Esophagus muscularis mucosa (tissue), 4 donors: Measurements from ENCODE around the gene DLX6.

Experiments
- EP300 ChIP-seq: sonication (generic); formaldehyde crosslinking; IDR thresholded peaks from one replicate; pipeline ENCODE4 v1.6.1; 2017; ENCODE audit warnings: antibody characterized with exemption
- POLR2A ChIP-seq: fragments of 450-650 bp; IDR thresholded peaks from one replicate; pipeline ENCODE4 v1.6.1; 2017; ENCODE audit warnings: antibody characterized with exemption, moderate library complexity, mild to moderate bottlenecking, low read depth
- POLR2AphosphoS5 ChIP-seq, 2 donors: sonication (generic); formaldehyde crosslinking; IDR thresholded peaks; one replicate each; pipeline ENCODE4 v1.6.1; 2017; ENCODE audit warnings: antibody characterized with exemption in 2 of 2
- TF ChIP-seq, protein P1 (sequence below), 3 experiments: fragments of 200-600 bp in 2 of 3; fragments of 450-650 bp in 1 of 3; sonication (generic) in 2 of 3; IDR thresholded peaks; one replicate each; pipeline ENCODE4 v1.5.1; 2017 to 2019; ENCODE audit warnings: antibody characterized with exemption in 3 of 3, mild to moderate bottlenecking in 2 of 3, moderate library complexity in 1 of 3

DNA sequence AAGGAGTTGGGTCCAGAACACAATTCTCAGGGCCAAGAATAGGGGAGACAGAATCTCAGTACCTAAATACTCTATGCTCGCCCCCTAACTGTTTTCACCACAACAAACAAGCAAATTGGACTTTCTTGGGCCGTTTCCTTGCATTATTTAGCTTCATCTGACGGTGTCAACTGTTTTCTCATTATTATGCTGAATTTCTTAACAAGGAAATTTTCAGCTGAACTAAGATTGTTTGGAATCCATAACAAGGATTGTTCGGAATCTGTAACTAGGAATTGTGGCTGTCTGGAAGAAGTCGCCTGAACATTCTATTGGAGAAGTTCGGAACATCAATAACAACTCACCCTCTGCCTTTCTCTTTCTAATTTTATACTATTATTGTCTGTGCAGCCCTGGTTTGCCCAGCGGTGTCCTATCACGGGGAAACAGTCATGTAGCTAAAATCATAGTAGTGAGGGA is 15.5 kb upstream of the DLX6 start:
- TF ChIP-seq, protein P1, sequence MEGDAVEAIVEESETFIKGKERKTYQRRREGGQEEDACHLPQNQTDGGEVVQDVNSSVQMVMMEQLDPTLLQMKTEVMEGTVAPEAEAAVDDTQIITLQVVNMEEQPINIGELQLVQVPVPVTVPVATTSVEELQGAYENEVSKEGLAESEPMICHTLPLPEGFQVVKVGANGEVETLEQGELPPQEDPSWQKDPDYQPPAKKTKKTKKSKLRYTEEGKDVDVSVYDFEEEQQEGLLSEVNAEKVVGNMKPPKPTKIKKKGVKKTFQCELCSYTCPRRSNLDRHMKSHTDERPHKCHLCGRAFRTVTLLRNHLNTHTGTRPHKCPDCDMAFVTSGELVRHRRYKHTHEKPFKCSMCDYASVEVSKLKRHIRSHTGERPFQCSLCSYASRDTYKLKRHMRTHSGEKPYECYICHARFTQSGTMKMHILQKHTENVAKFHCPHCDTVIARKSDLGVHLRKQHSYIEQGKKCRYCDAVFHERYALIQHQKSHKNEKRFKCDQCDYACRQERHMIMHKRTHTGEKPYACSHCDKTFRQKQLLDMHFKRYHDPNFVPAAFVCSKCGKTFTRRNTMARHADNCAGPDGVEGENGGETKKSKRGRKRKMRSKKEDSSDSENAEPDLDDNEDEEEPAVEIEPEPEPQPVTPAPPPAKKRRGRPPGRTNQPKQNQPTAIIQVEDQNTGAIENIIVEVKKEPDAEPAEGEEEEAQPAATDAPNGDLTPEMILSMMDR (IDR thresholded peaks at IDR 0.05): no peak
- TF ChIP-seq POLR2AphosphoS5 (IDR thresholded peaks at IDR 0.05): no peak
- TF ChIP-seq POLR2A: no peak
- TF ChIP-seq EP300: no peak
